Measurements from ENCODE around the gene ZEB2.

The ZEB2 gene

GRCh38 chr2:144405982-144406788 is 113.7 kb downstream of the ZEB2 start:
- no peak for TF ChIP-seq CTCF (conservative IDR thresholded peaks at IDR 0.05; ENCODE audit: low read length)
- no peak for DNase-seq (ENCODE audit: low read depth)

GRCh38 chr2:144405321-144405720 is 114.6 kb downstream of the ZEB2 start:
- DNase-seq (ENCODE audit: low read depth) = no peak
- no peak overlapping the region for H3K4me3 ChIP-seq (ENCODE audit: low read length)
- TF ChIP-seq CTCF (conservative IDR thresholded peaks at IDR 0.05; ENCODE audit: low read length) = no peak

More at GRCh38 chr2:144405982-144406788, 113.7 kb downstream of the ZEB2 start:
- no peak overlapping the region for H3K4me3 ChIP-seq (ENCODE audit: low read length)

- H3K4me3 ChIP-seq (ENCODE audit: low read length) = no peak overlapping the region
- TF ChIP-seq CTCF (conservative IDR thresholded peaks at IDR 0.05; ENCODE audit: low read length) = no peak
- no peak for DNase-seq (ENCODE audit: low read depth)
Observed at GRCh38 chr2:144404586-144405314, 115.2 kb downstream of the ZEB2 start.

GRCh38 chr2:144403933-144404332 is 116.0 kb downstream of the ZEB2 start:
- H3K4me3 ChIP-seq (ENCODE audit: low read length) = no peak overlapping the region
- DNase-seq (ENCODE audit: low read depth) = peak; percentile 43
- no peak for TF ChIP-seq CTCF (conservative IDR thresholded peaks at IDR 0.05; ENCODE audit: low read length)

- H3K4me3 ChIP-seq (ENCODE audit: low read length) = no peak overlapping the region
- DNase-seq (ENCODE audit: low read depth) = peak; percentile 35
- no peak for TF ChIP-seq CTCF (conservative IDR thresholded peaks at IDR 0.05; ENCODE audit: low read length)
Observed at GRCh38 chr2:144402251-144402650, 117.7 kb downstream of the ZEB2 start.

DNA sequence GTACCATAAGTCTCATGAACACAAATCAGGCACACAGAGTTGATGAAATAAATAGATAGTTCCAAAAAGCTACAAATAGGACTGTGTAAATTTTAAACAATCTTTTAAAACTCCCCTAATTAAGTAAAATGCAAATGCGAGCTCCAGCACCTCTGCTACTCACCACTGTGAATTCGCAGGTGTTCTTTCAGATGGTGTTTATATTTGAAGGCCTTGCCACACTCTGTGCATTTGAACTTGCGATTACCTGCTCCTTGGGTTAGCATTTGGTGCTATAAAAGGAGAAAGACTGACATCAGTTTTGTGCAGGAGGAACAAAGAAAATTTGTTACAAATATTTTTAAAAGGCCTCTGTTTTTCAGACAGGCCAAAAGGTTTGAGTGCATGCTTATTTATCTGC is 118.9 kb downstream of the ZEB2 start:
- no peak for TF ChIP-seq CTCF (conservative IDR thresholded peaks at IDR 0.05; ENCODE audit: low read length)
- DNase-seq (ENCODE audit: low read depth) = no peak
- no peak overlapping the region for H3K4me3 ChIP-seq (ENCODE audit: low read length)

DNA sequence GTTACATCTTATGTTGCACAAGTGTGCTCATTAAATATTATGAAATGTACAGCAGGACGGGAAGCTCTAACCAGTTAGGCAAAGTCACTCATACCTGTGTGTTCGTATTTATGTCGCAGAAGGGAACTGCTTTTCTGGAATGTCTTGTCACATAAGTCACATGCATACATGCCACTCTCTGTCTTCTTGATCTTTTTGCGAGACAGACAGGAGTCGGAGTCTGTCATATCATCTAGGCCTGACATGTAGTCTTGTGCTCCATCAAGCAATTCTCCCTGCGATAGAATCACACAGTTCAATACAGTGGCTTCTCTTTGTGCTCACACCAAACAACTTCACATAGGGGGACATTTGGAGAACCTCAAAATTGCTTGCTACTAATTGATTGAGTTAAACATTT is 123.6 kb downstream of the ZEB2 start:
- H3K4me3 ChIP-seq (ENCODE audit: low read length) = no peak overlapping the region
- TF ChIP-seq CTCF (conservative IDR thresholded peaks at IDR 0.05; ENCODE audit: low read length) = no peak
- DNase-seq (ENCODE audit: low read depth) = no peak

Measured in AG10803 (cell line).